Gastroesophageal sphincter (tissue), 4 donors: ENCODE results near the gene RAPGEF3. TPM values are rescaled to one million over a fixed set of nuclear protein-coding genes. Genes with fewer than 3 reads are reported as not detected.
A peak's percentile ranks its signal among the peaks of the same experiment; 100 is the strongest.

Experiments used
- ATAC-seq: fragments of 150-250 bp; one replicate; pipeline ENCODE4 v1.9.1; 2016; ENCODE audit warnings: mild to moderate bottlenecking, moderate library complexity
- H3K27ac ChIP-seq, 4 donors: fragments of 200-600 bp; sonication (generic) in 3 of 4; 1 replicate in 3 of 4; 2 replicates in 1 of 4; pipeline ENCODE4 v1.5.1; 2016 to 2019
- H3K27me3 ChIP-seq: fragments of 200-600 bp; sonication (generic); one replicate; pipeline ENCODE4 v1.5.1; 2019
- H3K36me3 ChIP-seq, 2 donors: fragments of 200-600 bp; sonication (generic); one replicate each; pipeline ENCODE4 v1.5.1; 2019; ENCODE audit warnings: control low read depth in 1 of 2
- H3K4me1 ChIP-seq, 3 donors: fragments of 200-600 bp; sonication (generic); 1 replicate in 2 of 3; 2 replicates in 1 of 3; pipeline ENCODE4 v1.5.1; 2016 to 2019; ENCODE audit warnings: control low read depth in 2 of 3
- H3K4me3 ChIP-seq, 2 donors: fragments of 200-600 bp; sonication (generic); one replicate each; pipeline ENCODE4 v1.5.1; 2019; ENCODE audit warnings: mild to moderate bottlenecking in 1 of 2, moderate library complexity in 1 of 2
- H3K9me3 ChIP-seq, 3 donors: fragments of 200-600 bp; sonication (generic); one replicate each; pipeline ENCODE4 v1.5.1; 2017 to 2019; ENCODE audit warnings: control low read depth in 2 of 3
- EP300 ChIP-seq: sonication (generic); formaldehyde crosslinking; IDR thresholded peaks from one replicate; pipeline ENCODE4 v1.6.1; 2017; ENCODE audit warnings: antibody characterized with exemption, mild to moderate bottlenecking
- POLR2A ChIP-seq, 2 donors: fragments of 450-650 bp; IDR thresholded peaks; one replicate each; pipeline ENCODE4 v1.6.1; 2017; ENCODE audit warnings: antibody characterized with exemption in 2 of 2, mild to moderate bottlenecking in 2 of 2, moderate library complexity in 1 of 2
- POLR2AphosphoS5 ChIP-seq: sonication (generic); formaldehyde crosslinking; IDR thresholded peaks from one replicate; pipeline ENCODE4 v1.6.1; 2017; ENCODE audit warnings: antibody characterized with exemption
- WGBS, 2 donors: methylation state at CpG; one replicate each; pipeline ENCODE4 v1.1.5; 2018; ENCODE audit warnings: low coverage in 1 of 2; 5-methylcytosine and 5-hydroxymethylcytosine counted together
- total RNA-seq, 4 donors: library from RNA; depleted of rRNA; stranded (reverse); fragments of >200 nt; gene quantifications; one replicate each; pipeline ENCODE4 v1.1.0, GENCODE V29; 2016
- TF ChIP-seq, protein P1 (sequence below), 4 experiments: fragments of 200-600 bp in 2 of 4; fragments of 450-650 bp in 2 of 4; sonication (generic) in 1 of 4; IDR thresholded peaks; one replicate each; pipeline ENCODE4 v1.5.1; 2017 to 2019; ENCODE audit warnings: antibody characterized with exemption in 4 of 4, mild to moderate bottlenecking in 2 of 4, moderate library complexity in 2 of 4

Gene RAPGEF3
- 10 to 100 TPM; 19.3 to 56.8 (median 25.5) TPM for total RNA-seq

GRCh38 chr12:47758834-47759690 lies at the start of gene RAPGEF3:
RAPGEF3 (minus strand) TSS chr12:47758880; CDS start chr12:47758556, 324 bp downstream.
- ATAC-seq: peak; percentile 93
- Histone ChIP-seq H3K4me1 (peaks cover 0 to 50% (median 12%) of the 10 kb centered on the region in 3 donors), H3K36me3 (no peaks in the 10 kb centered on the region), H3K27ac (peak within 1 kb of the TSS in 3 of 4 donors; percentile 76 to 80 (median 76)), H3K4me3 (peak within 1 kb of the TSS; percentile 38 to 72), H3K9me3 (no peaks in the 10 kb centered on the region), H3K27me3 (no peaks in the 10 kb centered on the region)
- TF ChIP-seq POLR2A (IDR thresholded peaks at IDR 0.05) (peak in 1 of 2 donors; percentile 6), EP300 (no peak), POLR2AphosphoS5 (peak; percentile 80)
- TF ChIP-seq, protein P1, sequence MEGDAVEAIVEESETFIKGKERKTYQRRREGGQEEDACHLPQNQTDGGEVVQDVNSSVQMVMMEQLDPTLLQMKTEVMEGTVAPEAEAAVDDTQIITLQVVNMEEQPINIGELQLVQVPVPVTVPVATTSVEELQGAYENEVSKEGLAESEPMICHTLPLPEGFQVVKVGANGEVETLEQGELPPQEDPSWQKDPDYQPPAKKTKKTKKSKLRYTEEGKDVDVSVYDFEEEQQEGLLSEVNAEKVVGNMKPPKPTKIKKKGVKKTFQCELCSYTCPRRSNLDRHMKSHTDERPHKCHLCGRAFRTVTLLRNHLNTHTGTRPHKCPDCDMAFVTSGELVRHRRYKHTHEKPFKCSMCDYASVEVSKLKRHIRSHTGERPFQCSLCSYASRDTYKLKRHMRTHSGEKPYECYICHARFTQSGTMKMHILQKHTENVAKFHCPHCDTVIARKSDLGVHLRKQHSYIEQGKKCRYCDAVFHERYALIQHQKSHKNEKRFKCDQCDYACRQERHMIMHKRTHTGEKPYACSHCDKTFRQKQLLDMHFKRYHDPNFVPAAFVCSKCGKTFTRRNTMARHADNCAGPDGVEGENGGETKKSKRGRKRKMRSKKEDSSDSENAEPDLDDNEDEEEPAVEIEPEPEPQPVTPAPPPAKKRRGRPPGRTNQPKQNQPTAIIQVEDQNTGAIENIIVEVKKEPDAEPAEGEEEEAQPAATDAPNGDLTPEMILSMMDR (IDR thresholded peaks at IDR 0.05): peak in 3 of 4 experiments; percentile 53 to 85 (median 77)
- WGBS, 2 donors: 0% methylated on average over 8 of the region's 57 CpGs; no CpG with 5 or more reads in 1 of the 2 donors

DNA sequence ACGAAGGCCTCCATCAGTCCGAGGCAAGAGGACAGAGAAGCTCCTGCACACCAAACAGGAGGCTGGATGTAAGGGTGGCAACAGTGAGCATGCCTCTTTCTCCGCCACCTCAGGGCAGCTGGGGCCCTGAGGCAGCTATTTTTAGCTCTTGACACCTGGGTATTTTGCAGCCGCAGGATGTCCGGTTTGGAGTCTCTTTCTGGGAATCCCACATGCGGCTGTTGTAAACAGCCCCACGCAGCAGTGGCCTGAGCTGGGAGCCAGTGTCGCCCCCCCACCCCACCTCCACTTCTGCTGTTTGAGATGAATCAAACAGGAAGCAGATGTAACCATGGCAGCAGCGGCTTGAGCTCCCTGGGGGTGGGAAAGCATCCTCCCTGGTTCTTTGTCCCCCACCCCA lies 49.4 kb upstream of the RAPGEF3 start:
- Histone ChIP-seq H3K9me3 (no peaks in the 10 kb centered on the region), H3K27me3 (no peaks in the 10 kb centered on the region), H3K27ac (peak overlapping the region; percentile 94 to 99 (median 96)), H3K4me3 (peak overlapping the region in 1 of 2 donors; percentile 22), H3K36me3 (peaks cover 0 to 5% of the 10 kb centered on the region in 2 donors), H3K4me1 (peaks cover 42 to 99% (median 90%) of the 10 kb centered on the region in 3 donors)
- TF ChIP-seq, protein P1 (IDR thresholded peaks at IDR 0.05): no peak
- TF ChIP-seq POLR2AphosphoS5: peak; percentile 95
- no peak for TF ChIP-seq EP300
- ATAC-seq: no peak
- WGBS, 2 donors: 4 to 18% methylated on average over 5 of the region's 9 CpGs

DNA sequence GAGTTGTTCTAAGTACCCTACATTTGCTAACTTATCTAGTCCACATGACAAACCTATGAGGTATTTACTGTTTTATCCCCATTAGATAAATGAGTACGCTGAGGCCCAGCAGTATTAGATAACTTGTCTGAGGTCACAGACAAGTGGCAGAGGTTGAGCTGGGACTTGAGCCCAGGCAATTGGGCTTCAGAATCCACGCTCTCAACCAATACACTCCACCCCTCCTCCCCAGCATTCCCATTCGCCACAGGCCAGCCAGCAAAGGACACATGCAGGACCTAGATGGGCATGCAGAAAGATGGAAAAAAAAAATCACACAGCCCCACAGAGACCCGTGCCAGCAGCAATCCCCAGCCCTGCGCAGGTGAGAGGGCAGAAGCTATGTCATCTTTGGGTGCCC lies 48.7 kb upstream of the RAPGEF3 start:
- peaks cover 0 to 5% of the 10 kb centered on the region in 2 donors for H3K36me3 ChIP-seq
- H3K4me1 ChIP-seq: peaks cover 42 to 100% (median 97%) of the 10 kb centered on the region in 3 donors
- no peak overlapping the region for H3K4me3 ChIP-seq
- ATAC-seq: no peak
- peak overlapping the region; percentile 94 to 99 (median 96) for H3K27ac ChIP-seq
- WGBS, 2 donors: 22 to 31% methylated on average over 2 to 3 of the region's 5 CpGs
- H3K27me3 ChIP-seq: no peaks in the 10 kb centered on the region
- TF ChIP-seq, protein P1 (IDR thresholded peaks at IDR 0.05): no peak
- peak; percentile 10 for TF ChIP-seq POLR2AphosphoS5
- H3K9me3 ChIP-seq: no peaks in the 10 kb centered on the region

GRCh38 chr12:47805417-47805816 lies 46.7 kb upstream of the RAPGEF3 start:
- Histone ChIP-seq H3K9me3 (no peaks in the 10 kb centered on the region), H3K36me3 (peaks cover 0 to 5% of the 10 kb centered on the region in 2 donors), H3K27ac (peak overlapping the region; percentile 55 to 99 (median 96)), H3K4me1 (peaks cover 39 to 100% (median 100%) of the 10 kb centered on the region in 3 donors), H3K27me3 (no peaks in the 10 kb centered on the region), H3K4me3 (peak overlapping the region in 1 of 2 donors; percentile 3)
- TF ChIP-seq POLR2AphosphoS5 (peak; percentile 18), POLR2A (IDR thresholded peaks at IDR 0.05) (no peak), EP300 (no peak)
- TF ChIP-seq, protein P1 (IDR thresholded peaks at IDR 0.05): no peak
- peak; percentile 50 for ATAC-seq
- 0% methylated on average over 1 of the region's 2 CpGs; no CpG with 5 or more reads in 1 of the 2 donors for WGBS, 2 donors
